H1 (cell line): ENCODE measurements around the gene CETN2.

ENCODE experiments used
- CBX8 ChIP-seq: fragments of 300-800, 300-1000 bp; sonication (generic); IDR thresholded peaks from 2 replicates; pipeline ENCODE4 v1.7.1; 2016; ENCODE audit warnings: low read depth, low read length, borderline replicate concordance
- CTCF ChIP-seq, 3 experiments: IDR thresholded peaks; 1 replicate in 2 of 3; 2 replicates in 1 of 3; pipeline versions ENCODE4 v1.5.1 to v1.6.1; 2011; ENCODE audit warnings: low read length in 3 of 3, mild to moderate bottlenecking in 3 of 3, inconsistent platforms in 2 of 3, low read depth in 1 of 3, moderate library complexity in 1 of 3; ENCODE audit not compliant: insufficient read depth in 1 of 3; ENCODE audit errors: control extremely low read depth in 1 of 3
- EZH2 ChIP-seq: fragments of 200-600 bp; sonication (generic); IDR thresholded peaks from 2 replicates; pipeline ENCODE4 v1.7.1; 2012; ENCODE audit warnings: low read depth, mild to moderate bottlenecking, moderate library complexity, low read length, inconsistent platforms; ENCODE audit not compliant: severe bottlenecking
- HDAC2 ChIP-seq, 2 experiments: fragments of 300-600 bp in 1 of 2; sonication (generic) in 1 of 2; IDR thresholded peaks; 2 replicates each; pipeline ENCODE4 v1.6.1; 2011 to 2012; ENCODE audit warnings: low read depth in 2 of 2, low read length in 2 of 2, mild to moderate bottlenecking in 2 of 2, moderate library complexity in 2 of 2, borderline replicate concordance in 1 of 2, inconsistent platforms in 1 of 2
- MAX ChIP-seq: IDR thresholded peaks from 2 replicates; pipeline ENCODE4 v1.6.1; 2012; ENCODE audit warnings: inconsistent platforms
- POLR2AphosphoS5 ChIP-seq: IDR thresholded peaks from 2 replicates; pipeline ENCODE4 v1.6.1; 2011; ENCODE audit warnings: low read depth, low read length
- RAD21 ChIP-seq, 2 experiments: IDR thresholded peaks in 1 of 2; conservative IDR thresholded peaks in 1 of 2; 2 replicates each; pipeline ENCODE4 v1.6.1; 2011; ENCODE audit warnings: low read depth in 2 of 2, low read length in 2 of 2, improper control_type of control experiment in 1 of 2, inconsistent platforms in 1 of 2, mild to moderate bottlenecking in 1 of 2, moderate library complexity in 1 of 2
- SP1 ChIP-seq: IDR thresholded peaks from 2 replicates; pipeline ENCODE4 v1.6.1; 2011; ENCODE audit warnings: low read depth, low read length
- SP2 ChIP-seq: IDR thresholded peaks from 2 replicates; pipeline ENCODE4 v1.6.1; 2012; ENCODE audit warnings: mild to moderate bottlenecking, low read length, inconsistent platforms
- USF2 ChIP-seq: IDR thresholded peaks from 2 replicates; pipeline ENCODE4 v1.6.1; 2011; ENCODE audit warnings: low read length, improper control_type of control experiment
- YY1 ChIP-seq: IDR thresholded peaks from 2 replicates; pipeline ENCODE4 v1.6.1; 2011; ENCODE audit warnings: low read depth, mild to moderate bottlenecking, low read length

- TF ChIP-seq MAX = no peak
- no peak for TF ChIP-seq SP2
- TF ChIP-seq CBX8 = no peak
- no peak for TF ChIP-seq RAD21 (IDR thresholded peaks at IDR 0.05 in 1 of 2, conservative IDR thresholded peaks at IDR 0.05 in 1 of 2; ENCODE audit: low read depth in 2 of 2, low read length in 2 of 2)
- no peak for TF ChIP-seq CTCF (IDR thresholded peaks at IDR 0.05; ENCODE audit: control extremely low read depth in 1 of 3, insufficient read depth in 1 of 3, low read depth in 1 of 3, low read length in 3 of 3)
- TF ChIP-seq SP1 = no peak
- no peak for TF ChIP-seq POLR2AphosphoS5
- TF ChIP-seq EZH2 = no peak
- no peak for TF ChIP-seq HDAC2 (IDR thresholded peaks at IDR 0.05; ENCODE audit: borderline replicate concordance in 1 of 2, low read depth in 2 of 2, low read length in 2 of 2)
- no peak for TF ChIP-seq USF2
- TF ChIP-seq YY1 = no peak
These were observed 30.6 kb upstream of the CETN2 start for GRCh38 chrX:152861116-152861515.
